HCT116 (cell line): Measurements from ENCODE around the gene CUBN.

Experiments
- CBX3 ChIP-seq: IDR thresholded peaks from 2 replicates; pipeline ENCODE4 v1.6.1; 2012; ENCODE audit warnings: low read depth
- EGR1 ChIP-seq: IDR thresholded peaks from 2 replicates; pipeline ENCODE4 v1.6.1; 2012; ENCODE audit warnings: low read depth
- EZH2 ChIP-seq: fragments of 200-600 bp; sonication (generic); IDR thresholded peaks from 2 replicates; pipeline ENCODE4 v1.6.1; 2017; ENCODE audit warnings: antibody characterized with exemption, mixed run types
- EZH2phosphoT487 ChIP-seq: fragments of 200-600 bp; IDR thresholded peaks from 2 replicates; pipeline ENCODE4 v1.6.1; 2018; ENCODE audit warnings: antibody characterized with exemption, borderline replicate concordance
- POLR2A ChIP-seq: IDR thresholded peaks from 2 replicates; pipeline ENCODE4 v1.7.0; 2011; ENCODE audit warnings: borderline replicate concordance; ENCODE audit not compliant: insufficient read depth, insufficient read length; ENCODE audit errors: extremely low read depth
- POLR2AphosphoS5 ChIP-seq: IDR thresholded peaks from 2 replicates; pipeline ENCODE4 v1.6.1; 2011; ENCODE audit warnings: mild to moderate bottlenecking, low read depth, low read length, moderate library complexity
- RAD21 ChIP-seq: IDR thresholded peaks from 2 replicates; pipeline ENCODE4 v1.6.1; 2012; ENCODE audit warnings: low read depth, mild to moderate bottlenecking
- SP1 ChIP-seq: IDR thresholded peaks from 2 replicates; pipeline ENCODE4 v1.6.1; 2012; ENCODE audit warnings: low read depth
- TCF7L2 ChIP-seq: IDR thresholded peaks from 2 replicates; pipeline ENCODE4 v1.7.0; 2011; ENCODE audit warnings: borderline replicate concordance, inconsistent platforms; ENCODE audit not compliant: insufficient read depth, insufficient read length; ENCODE audit errors: extremely low read depth
- YY1 ChIP-seq: IDR thresholded peaks from 2 replicates; pipeline ENCODE4 v1.6.1; 2011; ENCODE audit warnings: low read length, low read depth, moderate library complexity, mild to moderate bottlenecking; ENCODE audit not compliant: insufficient replicate concordance; ENCODE audit errors: extremely low read depth
- TF ChIP-seq, protein P1 (sequence below), 3 experiments: fragments of 200-600 bp in 1 of 3; sonication (generic) in 1 of 3; IDR thresholded peaks in 2 of 3; conservative IDR thresholded peaks in 1 of 3; 2 replicates each; pipeline ENCODE4 v1.5.1; 2012 to 2017; ENCODE audit warnings: low read depth in 2 of 3, low read length in 2 of 3, antibody characterized with exemption in 1 of 3, borderline replicate concordance in 1 of 3, control low read depth in 1 of 3, mild to moderate bottlenecking in 1 of 3, mixed read lengths in 1 of 3, mixed run types in 1 of 3, moderate library complexity in 1 of 3; ENCODE audit not compliant: insufficient read depth in 1 of 3
- TF ChIP-seq, protein P2 (sequence below): IDR thresholded peaks from 2 replicates; pipeline ENCODE4 v1.6.1; 2012; ENCODE audit warnings: low read depth

DNA sequence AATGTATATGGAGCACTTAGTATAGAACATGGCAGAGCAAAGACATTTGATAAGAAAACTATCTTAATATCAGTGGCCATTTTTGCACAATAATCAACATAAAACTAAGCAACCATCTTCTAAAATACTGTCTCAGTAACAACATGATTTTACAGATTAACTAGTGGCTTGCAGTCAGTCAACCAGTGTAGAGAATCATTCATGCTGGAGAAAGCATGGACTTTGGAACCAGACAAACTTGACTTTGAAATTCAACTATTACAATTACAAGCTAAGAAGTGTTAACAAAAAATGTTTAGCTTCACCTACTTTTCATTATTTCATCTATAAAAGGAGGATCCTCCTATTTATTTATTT lies 27.7 kb downstream of the CUBN start:
- TF ChIP-seq POLR2A = no peak
- TF ChIP-seq TCF7L2 = no peak
- TF ChIP-seq, protein P1, sequence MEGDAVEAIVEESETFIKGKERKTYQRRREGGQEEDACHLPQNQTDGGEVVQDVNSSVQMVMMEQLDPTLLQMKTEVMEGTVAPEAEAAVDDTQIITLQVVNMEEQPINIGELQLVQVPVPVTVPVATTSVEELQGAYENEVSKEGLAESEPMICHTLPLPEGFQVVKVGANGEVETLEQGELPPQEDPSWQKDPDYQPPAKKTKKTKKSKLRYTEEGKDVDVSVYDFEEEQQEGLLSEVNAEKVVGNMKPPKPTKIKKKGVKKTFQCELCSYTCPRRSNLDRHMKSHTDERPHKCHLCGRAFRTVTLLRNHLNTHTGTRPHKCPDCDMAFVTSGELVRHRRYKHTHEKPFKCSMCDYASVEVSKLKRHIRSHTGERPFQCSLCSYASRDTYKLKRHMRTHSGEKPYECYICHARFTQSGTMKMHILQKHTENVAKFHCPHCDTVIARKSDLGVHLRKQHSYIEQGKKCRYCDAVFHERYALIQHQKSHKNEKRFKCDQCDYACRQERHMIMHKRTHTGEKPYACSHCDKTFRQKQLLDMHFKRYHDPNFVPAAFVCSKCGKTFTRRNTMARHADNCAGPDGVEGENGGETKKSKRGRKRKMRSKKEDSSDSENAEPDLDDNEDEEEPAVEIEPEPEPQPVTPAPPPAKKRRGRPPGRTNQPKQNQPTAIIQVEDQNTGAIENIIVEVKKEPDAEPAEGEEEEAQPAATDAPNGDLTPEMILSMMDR (IDR thresholded peaks at IDR 0.05 in 2 of 3, conservative IDR thresholded peaks at IDR 0.05 in 1 of 3; ENCODE audit: borderline replicate concordance in 1 of 3, insufficient read depth in 1 of 3, low read depth in 2 of 3, low read length in 2 of 3) = no peak
- no peak for TF ChIP-seq POLR2AphosphoS5
- no peak for TF ChIP-seq EZH2phosphoT487
- no peak for TF ChIP-seq RAD21
- no peak for TF ChIP-seq YY1
- TF ChIP-seq EGR1 = no peak
- no peak for TF ChIP-seq CBX3
- TF ChIP-seq SP1 = no peak
- TF ChIP-seq EZH2 = no peak
- TF ChIP-seq, protein P2, sequence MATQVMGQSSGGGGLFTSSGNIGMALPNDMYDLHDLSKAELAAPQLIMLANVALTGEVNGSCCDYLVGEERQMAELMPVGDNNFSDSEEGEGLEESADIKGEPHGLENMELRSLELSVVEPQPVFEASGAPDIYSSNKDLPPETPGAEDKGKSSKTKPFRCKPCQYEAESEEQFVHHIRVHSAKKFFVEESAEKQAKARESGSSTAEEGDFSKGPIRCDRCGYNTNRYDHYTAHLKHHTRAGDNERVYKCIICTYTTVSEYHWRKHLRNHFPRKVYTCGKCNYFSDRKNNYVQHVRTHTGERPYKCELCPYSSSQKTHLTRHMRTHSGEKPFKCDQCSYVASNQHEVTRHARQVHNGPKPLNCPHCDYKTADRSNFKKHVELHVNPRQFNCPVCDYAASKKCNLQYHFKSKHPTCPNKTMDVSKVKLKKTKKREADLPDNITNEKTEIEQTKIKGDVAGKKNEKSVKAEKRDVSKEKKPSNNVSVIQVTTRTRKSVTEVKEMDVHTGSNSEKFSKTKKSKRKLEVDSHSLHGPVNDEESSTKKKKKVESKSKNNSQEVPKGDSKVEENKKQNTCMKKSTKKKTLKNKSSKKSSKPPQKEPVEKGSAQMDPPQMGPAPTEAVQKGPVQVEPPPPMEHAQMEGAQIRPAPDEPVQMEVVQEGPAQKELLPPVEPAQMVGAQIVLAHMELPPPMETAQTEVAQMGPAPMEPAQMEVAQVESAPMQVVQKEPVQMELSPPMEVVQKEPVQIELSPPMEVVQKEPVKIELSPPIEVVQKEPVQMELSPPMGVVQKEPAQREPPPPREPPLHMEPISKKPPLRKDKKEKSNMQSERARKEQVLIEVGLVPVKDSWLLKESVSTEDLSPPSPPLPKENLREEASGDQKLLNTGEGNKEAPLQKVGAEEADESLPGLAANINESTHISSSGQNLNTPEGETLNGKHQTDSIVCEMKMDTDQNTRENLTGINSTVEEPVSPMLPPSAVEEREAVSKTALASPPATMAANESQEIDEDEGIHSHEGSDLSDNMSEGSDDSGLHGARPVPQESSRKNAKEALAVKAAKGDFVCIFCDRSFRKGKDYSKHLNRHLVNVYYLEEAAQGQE = no peak
